CD14-positive monocyte (primary cell): ENCODE results near the gene OR51I2. TPM values are rescaled to one million over a fixed set of nuclear protein-coding genes. Genes with fewer than 3 reads are reported as not detected.

Experiments used
- DNase-seq, 3 donors: peaks; one replicate each; pipeline ENCODE4 v3.0.0-alpha.2; 2011 to 2022
- H2AFZ ChIP-seq: 2 replicates; pipeline ENCODE4 v1.6.0; 2012; ENCODE audit warnings: mild to moderate bottlenecking, low read depth, low read length, inconsistent platforms; ENCODE audit not compliant: insufficient read depth, poor library complexity, severe bottlenecking
- H3K27ac ChIP-seq, 2 donors: 1 replicate in 1 of 2; 2 replicates in 1 of 2; pipeline ENCODE4 v1.5.1; 2012 to 2013; ENCODE audit warnings: low read length in 2 of 2, control low read depth in 1 of 2, inconsistent platforms in 1 of 2, low read depth in 1 of 2, mild to moderate bottlenecking in 1 of 2
- H3K27me3 ChIP-seq, 2 donors: one replicate each; pipeline versions ENCODE4 v1.6.0 to v1.6.1; 2011 to 2013; ENCODE audit warnings: low read length in 2 of 2; ENCODE audit not compliant: control insufficient read depth in 2 of 2, insufficient read depth in 2 of 2
- H3K36me3 ChIP-seq, 2 donors: replicated peaks in 1 of 2; 1 replicate in 1 of 2; 2 replicates in 1 of 2; pipeline versions ENCODE4 v1.5.1 to v1.6.1; 2012 to 2013; ENCODE audit warnings: low read length in 2 of 2, control low read depth in 1 of 2, inconsistent platforms in 1 of 2, mild to moderate bottlenecking in 1 of 2; ENCODE audit not compliant: insufficient read depth in 2 of 2, control insufficient read depth in 1 of 2
- H3K4me1 ChIP-seq, 2 donors: 1 replicate in 1 of 2; 2 replicates in 1 of 2; pipeline versions ENCODE4 v1.5.1 to v1.6.1; 2012 to 2013; ENCODE audit warnings: low read length in 2 of 2, control low read depth in 1 of 2, inconsistent platforms in 1 of 2, mild to moderate bottlenecking in 1 of 2, moderate library complexity in 1 of 2; ENCODE audit not compliant: insufficient read depth in 2 of 2, control insufficient read depth in 1 of 2
- H3K4me2 ChIP-seq: replicated peaks from 2 replicates; pipeline ENCODE3; 2012; ENCODE audit warnings: low read length, moderate library complexity, mild to moderate bottlenecking; ENCODE audit not compliant: poor library complexity, severe bottlenecking; ENCODE audit errors: extremely low read depth
- H3K4me3 ChIP-seq, 3 experiments: fragments of 200-600 bp in 1 of 3; sonication (generic) in 1 of 3; replicated peaks in 1 of 3; 1 replicate in 2 of 3; 2 replicates in 1 of 3; pipeline ENCODE4 v1.5.1; 2011 to 2013; ENCODE audit warnings: low read length in 3 of 3, mild to moderate bottlenecking in 3 of 3, control low read depth in 2 of 3, low read depth in 2 of 3, inconsistent platforms in 1 of 3, moderate library complexity in 1 of 3
- H3K79me2 ChIP-seq: 2 replicates; pipeline ENCODE4 v1.6.0; 2012; ENCODE audit warnings: mild to moderate bottlenecking, control low read depth, inconsistent platforms, low read length, moderate library complexity; ENCODE audit not compliant: insufficient read depth
- H3K9ac ChIP-seq: 2 replicates; pipeline ENCODE4 v1.6.0; 2017; ENCODE audit warnings: low read length, mild to moderate bottlenecking; ENCODE audit not compliant: insufficient read depth, poor library complexity, severe bottlenecking
- H3K9me3 ChIP-seq, 2 donors: replicated peaks in 1 of 2; 1 replicate in 1 of 2; 2 replicates in 1 of 2; pipeline versions ENCODE4 v1.5.1 to v1.6.1; 2012 to 2013; ENCODE audit warnings: low read length in 2 of 2, control low read depth in 1 of 2; ENCODE audit not compliant: control insufficient read depth in 1 of 2, insufficient read depth in 1 of 2
- H4K20me1 ChIP-seq: 2 replicates; pipeline ENCODE4 v1.6.0; 2012; ENCODE audit warnings: mild to moderate bottlenecking, low read length, control low read depth, moderate library complexity; ENCODE audit not compliant: insufficient read depth
- H3K27ac Mint-ChIP-seq, 7 donors: one replicate each; pipeline ENCODE4 v1.8.0; 2020; ENCODE audit warnings: mild to moderate bottlenecking in 7 of 7, mixed read lengths in 7 of 7, moderate library complexity in 6 of 7, inconsistent platforms in 2 of 7
- H3K27me3 Mint-ChIP-seq, 3 donors: one replicate each; pipeline ENCODE4 v1.8.0; 2021 to 2022; ENCODE audit warnings: low read depth in 3 of 3, mild to moderate bottlenecking in 3 of 3, mixed read lengths in 3 of 3, moderate library complexity in 3 of 3, inconsistent platforms in 1 of 3
- H3K36me3 Mint-ChIP-seq, 2 donors: one replicate each; pipeline ENCODE4 v1.8.0; 2020; ENCODE audit warnings: mixed read lengths in 2 of 2, inconsistent platforms in 1 of 2, mild to moderate bottlenecking in 1 of 2
- H3K4me1 Mint-ChIP-seq: one replicate; pipeline ENCODE4 v1.8.0; 2020; ENCODE audit warnings: mild to moderate bottlenecking, mixed read lengths
- H3K4me3 Mint-ChIP-seq, 2 donors: one replicate each; pipeline ENCODE4 v1.8.0; 2020; ENCODE audit warnings: mild to moderate bottlenecking in 2 of 2, mixed read lengths in 2 of 2, moderate library complexity in 1 of 2
- H3K9me3 Mint-ChIP-seq, 7 donors: one replicate each; pipeline ENCODE4 v1.8.0; 2020 to 2022; ENCODE audit warnings: mixed read lengths in 7 of 7, mild to moderate bottlenecking in 6 of 7, moderate library complexity in 6 of 7, inconsistent platforms in 2 of 7
- CTCF ChIP-seq: fragments of 200-600 bp; IDR thresholded peaks from one replicate; pipeline ENCODE4 v1.8.0; 2022; ENCODE audit warnings: antibody characterized with exemption, mild to moderate bottlenecking
- WGBS: methylation state at CpG from one replicate; pipeline ENCODE4 v1.1.5; 2013; ENCODE audit warnings: missing lambda C conversion rate; ENCODE audit not compliant: insufficient coverage; 5-methylcytosine and 5-hydroxymethylcytosine counted together
- intact Hi-C, 2 donors: fragments of 100-400 bp; cut with micrococcal nuclease; formaldehyde crosslinking; loops; one replicate each; pipeline versions ENCODE4 v1.15.0 to v1.15.1; 2023
- polyA plus RNA-seq, 3 donors: library from polyadenylated mRNA; depleted of rRNA in 1 of 3; unstranded in 2 of 3; stranded (reverse) in 1 of 3; fragments of 300-500 nt in 2 of 3; fragments of >200 nt in 1 of 3; fragmentation: Illumina TruSeq in 2 of 3; gene quantifications; 1 replicate in 2 of 3; 2 replicates in 1 of 3; pipeline ENCODE4 v1.2.3, GENCODE V29; 2012 to 2021

The OR51I2 gene
- polyA plus RNA-seq, 3 donors, result not detected

DNA sequence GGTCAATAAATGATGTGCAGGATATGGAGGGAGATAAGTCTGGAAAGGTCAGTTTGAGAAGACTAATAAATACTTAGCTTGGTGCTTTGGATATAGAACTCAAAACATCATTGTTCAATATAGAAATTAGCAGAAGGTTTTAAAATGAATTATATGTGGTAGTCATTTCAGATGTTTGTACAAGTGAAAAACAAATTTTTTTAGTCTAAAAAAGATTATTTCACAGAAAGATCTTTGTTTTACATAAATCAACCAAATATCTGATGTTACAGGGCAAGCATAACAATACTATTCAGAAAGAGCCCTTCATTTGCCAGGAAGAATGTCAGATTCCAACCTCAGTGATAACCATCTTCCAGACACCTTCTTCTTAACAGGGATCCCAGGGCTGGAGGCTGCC, 39.3 kb downstream of the OR51I2 start, which contains the start of gene OR52D1:
Gene OR52D1, plus strand, starts transcription at position 301 of the 400 bp plus-strand sequence. Its CDS starts 22 bp downstream, at position 323.
- no peak within 1 kb of the TSS for H3K27ac Mint-ChIP-seq
- Histone ChIP-seq H3K27ac (no peak within 1 kb of the TSS), H3K79me2 (no peaks in the 10 kb centered on the region), H3K4me3 (no peak within 1 kb of the TSS), H3K9me3 (no peaks in the 10 kb centered on the region), H3K36me3 (no peaks in the 10 kb centered on the region), H3K4me2 (no peak within 1 kb of the TSS), H3K4me1 (no peaks in the 10 kb centered on the region), H4K20me1 (no peaks in the 10 kb centered on the region), H3K9ac (no peak within 1 kb of the TSS), H2AFZ (no peak within 1 kb of the TSS), H3K27me3 (no peaks in the 10 kb centered on the region)
- no peak within 1 kb of the TSS for H3K4me3 Mint-ChIP-seq
- peaks cover 3% of the 10 kb centered on the region for H3K4me1 Mint-ChIP-seq
- no peaks in the 10 kb centered on the region for H3K9me3 Mint-ChIP-seq
- peaks cover 0 to 3% (median 0%) of the 10 kb centered on the region in 3 donors for H3K27me3 Mint-ChIP-seq
- TF ChIP-seq CTCF, result no peak
- intact Hi-C loops, result no loop called here
- no peaks in the 10 kb centered on the region for H3K36me3 Mint-ChIP-seq
- no peak for DNase-seq

GRCh38 chr11:5488798-5489399, 39.8 kb downstream of the OR51I2 start:
- H3K27me3 ChIP-seq, result no peaks in the 10 kb centered on the region
- no peaks in the 10 kb centered on the region for H3K79me2 ChIP-seq
- no peak for DNase-seq
- H3K27ac Mint-ChIP-seq, result no peak overlapping the region
- H3K36me3 ChIP-seq, result no peaks in the 10 kb centered on the region
- H3K4me1 Mint-ChIP-seq, result peaks cover 3% of the 10 kb centered on the region
- H2AFZ ChIP-seq, result no peak overlapping the region
- no peak overlapping the region for H3K4me2 ChIP-seq
- H3K36me3 Mint-ChIP-seq, result no peaks in the 10 kb centered on the region
- intact Hi-C loops, result no loop called here
- no peaks in the 10 kb centered on the region for H4K20me1 ChIP-seq
- no peak overlapping the region for H3K4me3 Mint-ChIP-seq
- peaks cover 0 to 3% (median 0%) of the 10 kb centered on the region in 3 donors for H3K27me3 Mint-ChIP-seq
- WGBS, result 94% methylated on average over 4 of the region's 4 CpGs
- no peak overlapping the region for H3K4me3 ChIP-seq
- no peaks in the 10 kb centered on the region for H3K9me3 Mint-ChIP-seq
- no peaks in the 10 kb centered on the region for H3K4me1 ChIP-seq
- no peak overlapping the region for H3K9ac ChIP-seq
- TF ChIP-seq CTCF, result no peak
- no peaks in the 10 kb centered on the region for H3K9me3 ChIP-seq
- no peak overlapping the region for H3K27ac ChIP-seq
